Spleen (tissue), 11 donors: ENCODE measurements around the gene PSMF1. TPM values are rescaled to one million over a fixed set of nuclear protein-coding genes. Genes with fewer than 3 reads are reported as not detected.
"Not testable (repeated sequence)": the region's sequence is repeated elsewhere in the genome, so short reads cannot be mapped to it uniquely, and the experiment has no call there.

Source experiments
- DNase-seq: peaks from one replicate; pipeline ENCODE4 v3.0.0-alpha.2; 2020
- H3K27ac ChIP-seq, 8 donors: fragments of 200-600 bp; sonication (generic) in 7 of 8; 1 replicate in 4 of 8; 2 replicates in 4 of 8; pipeline versions ENCODE4 v1.5.0 to v1.8.0; 2016 to 2021; ENCODE audit warnings: inconsistent platforms in 4 of 8, mild to moderate bottlenecking in 4 of 8, moderate library complexity in 1 of 8
- H3K27me3 ChIP-seq, 7 donors: fragments of 200-600 bp; sonication (generic) in 6 of 7; replicated peaks in 1 of 7; 1 replicate in 4 of 7; 2 replicates in 3 of 7; pipeline versions ENCODE4 v1.5.0 to v1.8.0; 2016 to 2021; ENCODE audit warnings: inconsistent platforms in 3 of 7, mild to moderate bottlenecking in 1 of 7
- H3K36me3 ChIP-seq, 6 donors: fragments of 200-600 bp; sonication (generic) in 5 of 6; 1 replicate in 4 of 6; 2 replicates in 2 of 6; pipeline versions ENCODE4 v1.5.0 to v1.8.0; 2016 to 2021; ENCODE audit warnings: inconsistent platforms in 2 of 6
- H3K4me1 ChIP-seq, 6 donors: fragments of 200-600 bp; sonication (generic) in 5 of 6; 1 replicate in 3 of 6; 2 replicates in 3 of 6; pipeline versions ENCODE4 v1.5.0 to v1.8.0; 2016 to 2021; ENCODE audit warnings: inconsistent platforms in 3 of 6
- H3K4me3 ChIP-seq, 8 donors: fragments of 200-600 bp; sonication (generic) in 7 of 8; 1 replicate in 4 of 8; 2 replicates in 4 of 8; pipeline versions ENCODE4 v1.5.0 to v1.8.0; 2016 to 2021; ENCODE audit warnings: inconsistent platforms in 4 of 8, mild to moderate bottlenecking in 4 of 8, moderate library complexity in 2 of 8
- H3K9me3 ChIP-seq, 8 donors: fragments of 200-600 bp; sonication (generic) in 7 of 8; 1 replicate in 4 of 8; 2 replicates in 4 of 8; pipeline versions ENCODE4 v1.5.0 to v1.8.0; 2016 to 2021; ENCODE audit warnings: inconsistent platforms in 4 of 8
- CTCF ChIP-seq, 11 experiments: fragments of 200-600 bp in 7 of 11; fragments of 450-650 bp in 4 of 11; sonication (generic) in 4 of 11; IDR thresholded peaks in 8 of 11; conservative IDR thresholded peaks in 3 of 11; 1 replicate in 7 of 11; 2 replicates in 4 of 11; pipeline versions ENCODE4 v1.4.0 to v1.8.0; 2016 to 2021; ENCODE audit warnings: antibody characterized with exemption in 11 of 11, inconsistent platforms in 4 of 11, mild to moderate bottlenecking in 1 of 11
- POLR2A ChIP-seq, 3 donors: fragments of 450-650 bp; IDR thresholded peaks; one replicate each; pipeline ENCODE4 v1.5.1; 2017; ENCODE audit warnings: antibody characterized with exemption in 3 of 3, mild to moderate bottlenecking in 1 of 3
- POLR2AphosphoS5 ChIP-seq, 3 donors: sonication (generic); formaldehyde crosslinking; IDR thresholded peaks; one replicate each; pipeline ENCODE4 v1.5.1; 2017; ENCODE audit warnings: antibody characterized with exemption in 3 of 3
- WGBS, 5 donors: extraction: QIAGEN DNeasy Blood & Tissue Kit in 3 of 5; methylation state at CpG; one replicate each; pipeline versions ENCODE4 v1.1.5 to v1.1.7; 2013 to 2018; 5-methylcytosine and 5-hydroxymethylcytosine counted together
- intact Hi-C: fragments of 100-400 bp; cut with DNase I; formaldehyde crosslinking; loops from one replicate; pipeline ENCODE4 v1.15.0; 2023; ENCODE audit warnings: low total_unique reads
- polyA plus RNA-seq, 3 donors: library from polyadenylated mRNA; stranded (reverse); fragments of 200-250 nt; gene quantifications; one replicate each; pipeline ENCODE4 v1.2.1, GENCODE V29; 2013
- total RNA-seq, 7 donors: library from RNA; depleted of rRNA in 3 of 7; stranded (reverse); fragments of >200 nt in 3 of 7; fragmentation: NEBNext Ultra II Directional in 4 of 7; extraction: Animal tissue kit (Norgen Biotek cat#: 25700) in 4 of 7; gene quantifications; one replicate each; pipeline versions ENCODE4 v1.1.0 to v1.2.1, GENCODE V29; 2016 to 2021
- donor health status: healthy with polysubstance abuse.
- donor health status: DM: no; HTN: no; CAD: no; lungs with moderate emphysema.
- donor health status: DM: no; HTN: no; CAD: no.
- donor health status: Bipolar disorder and iron deficiency.
- donor health status: healthy.
- donor health status: DM: no; HTN: no; CAD: no.
- donor health status: DM: yes; HTN: yes; CAD: no.

Gene PSMF1
- total and polyA plus RNA-seq, 10 donors, result 25.7 to 169 (median 112) TPM

- 80 to 84% (median 83%) methylated on average over 4 of the region's 4 CpGs for WGBS, 5 donors
- peaks cover 3 to 94% (median 80%) of the 10 kb centered on the region in 6 donors for H3K36me3 ChIP-seq
Observed at GRCh38 chr20:1137236-1137635, 18.8 kb downstream of the PSMF1 start.

GRCh38 chr20:1144401-1145172 lies 26.2 kb downstream of the PSMF1 start:
- 81 to 93% (median 92%) methylated on average over 10 of the region's 10 CpGs for whole genome bisulfite sequencing, 5 donors
- no peak for DNase-seq
- TF ChIP-seq CTCF (IDR thresholded peaks at IDR 0.05 in 8 of 11, conservative IDR thresholded peaks at IDR 0.05 in 3 of 11), result no peak
- no peak for TF ChIP-seq POLR2A (IDR thresholded peaks at IDR 0.05)
- no peak for TF ChIP-seq POLR2AphosphoS5 (IDR thresholded peaks at IDR 0.05)
- Histone ChIP-seq H3K4me3 (no peak overlapping the region), H3K27ac (no peak overlapping the region), H3K4me1 (peaks cover 0 to 13% (median 0%) of the 10 kb centered on the region in 6 donors), H3K36me3 (peaks cover 0 to 99% (median 51%) of the 10 kb centered on the region in 6 donors), H3K27me3 (no peaks in the 10 kb centered on the region), H3K9me3 (no peaks in the 10 kb centered on the region)
- intact Hi-C loops, result no loop called here

More at GRCh38 chr20:1137236-1137635, 18.8 kb downstream of the PSMF1 start:
- Histone ChIP-seq H3K9me3 (no peaks in the 10 kb centered on the region), H3K4me3 (no peak overlapping the region), H3K27me3 (no peaks in the 10 kb centered on the region), H3K4me1 (peaks cover 0 to 22% (median 0%) of the 10 kb centered on the region in 6 donors), H3K27ac (no peak overlapping the region)
- no peak for DNase-seq
- intact Hi-C loops, result no loop called here
- TF ChIP-seq POLR2AphosphoS5 (IDR thresholded peaks at IDR 0.05) (no peak), POLR2A (IDR thresholded peaks at IDR 0.05) (no peak), CTCF (IDR thresholded peaks at IDR 0.05 in 8 of 11, conservative IDR thresholded peaks at IDR 0.05 in 3 of 11) (no peak)

GRCh38 chr20:1146957-1147356 lies 28.6 kb downstream of the PSMF1 start:
- Histone ChIP-seq H3K4me1 (peaks cover 0 to 13% (median 0%) of the 10 kb centered on the region in 6 donors), H3K36me3 (peaks cover 0 to 99% (median 36%) of the 10 kb centered on the region in 6 donors), H3K27me3 (no peaks in the 10 kb centered on the region), H3K9me3 (no peaks in the 10 kb centered on the region), H3K27ac (no peak overlapping the region), H3K4me3 (no peak overlapping the region)
- TF ChIP-seq CTCF (IDR thresholded peaks at IDR 0.05 in 8 of 11, conservative IDR thresholded peaks at IDR 0.05 in 3 of 11) (no peak), POLR2A (IDR thresholded peaks at IDR 0.05) (no peak), POLR2AphosphoS5 (IDR thresholded peaks at IDR 0.05) (no peak)
- no peak for DNase-seq
- 90 to 97% (median 93%) methylated on average over 5 of the region's 5 CpGs for WGBS, 5 donors
- intact Hi-C loops, result no loop called here

GRCh38 chr20:1149812-1150211 lies 31.4 kb downstream of the PSMF1 start:
- H3K36me3 ChIP-seq, result peaks cover 0 to 99% (median 41%) of the 10 kb centered on the region in 6 donors
- H3K4me1 ChIP-seq, DNase-seq, H3K9me3 ChIP-seq, H3K27ac ChIP-seq, H3K4me3 ChIP-seq, intact Hi-C loops, H3K27me3 ChIP-seq: not testable (repeated sequence)
- 78 to 95% (median 92%) methylated on average over 2 of the region's 2 CpGs for WGBS, 5 donors
